ACHN (cell line): Measurements from ENCODE around the gene MARCHF6.
"Not testable (repeated sequence)": the region's sequence is repeated elsewhere in the genome, so short reads cannot be mapped to it uniquely, and the experiment has no call there.

Experiments
- DNase-seq: peaks from one replicate; pipeline ENCODE4 v3.0.0-alpha.2; 2015
- in situ Hi-C: cut with HindIII; loops from 2 replicates; pipeline ENCODE4 v1.10.0; 2017; ENCODE audit warnings: low sequenced_read_pairs, low pct_ligation_motif_present, low pct_unique_long_range_greater_than_20kb

MARCHF6 gene

GRCh38 chr5:10353241-10354047, at the start of gene MARCHF6:
MARCHF6 (plus strand) TSS chr5:10353695; CDS start chr5:10353899, 204 bp downstream.
- in situ Hi-C loops: no loop called here

GRCh38 chr5:10303699-10304170, 49.8 kb upstream of the MARCHF6 start:
- DNase-seq: no peak
- in situ Hi-C loops: no loop called here

More at GRCh38 chr5:10353241-10354047, at the start of gene MARCHF6:
- peak; percentile 86 for DNase-seq

GRCh38 chr5:10304932-10305331, 48.6 kb upstream of the MARCHF6 start:
- in situ Hi-C loops: no loop called here
- DNase-seq: no peak

GRCh38 chr5:10306114-10306513, 47.4 kb upstream of the MARCHF6 start:
- in situ Hi-C loops: no loop called here
- DNase-seq: no peak

GRCh38 chr5:10306806-10307205, 46.7 kb upstream of the MARCHF6 start:
- in situ Hi-C loops: no loop called here
- DNase-seq: no peak

GRCh38 chr5:10307206-10308148, 46.0 kb upstream of the MARCHF6 start, which contains the start of gene CMBL:
CMBL (minus strand) TSS chr5:10307902; CDS start chr5:10290762, 17,140 bp downstream.
- in situ Hi-C loops: no loop called here
- peak; percentile 64 for DNase-seq

- in situ Hi-C loops: no loop called here
Measured at GRCh38 chr5:10308844-10309243, 44.7 kb upstream of the MARCHF6 start.

GRCh38 chr5:10310066-10310779, 43.3 kb upstream of the MARCHF6 start:
- DNase-seq: peak; percentile 42
- in situ Hi-C loops: no loop called here

More at GRCh38 chr5:10308844-10309243, 44.7 kb upstream of the MARCHF6 start:
- no peak for DNase-seq

- not testable (repeated sequence) for DNase-seq
Measured at GRCh38 chr5:10310835-10311570, 42.5 kb upstream of the MARCHF6 start.

GRCh38 chr5:10311595-10312425, 41.7 kb upstream of the MARCHF6 start:
- in situ Hi-C loops: no loop called here

More at GRCh38 chr5:10310835-10311570, 42.5 kb upstream of the MARCHF6 start:
- in situ Hi-C loops: not testable (repeated sequence)

GRCh38 chr5:10315201-10315600, 38.3 kb upstream of the MARCHF6 start:
- in situ Hi-C loops: no loop called here
- DNase-seq: no peak

More at GRCh38 chr5:10311595-10312425, 41.7 kb upstream of the MARCHF6 start:
- no peak for DNase-seq

- in situ Hi-C loops: no loop called here
Measured at GRCh38 chr5:10315824-10316509, 37.5 kb upstream of the MARCHF6 start.

GRCh38 chr5:10317825-10318682, 35.4 kb upstream of the MARCHF6 start:
- in situ Hi-C loops: no loop called here
- DNase-seq: no peak

More at GRCh38 chr5:10315824-10316509, 37.5 kb upstream of the MARCHF6 start:
- DNase-seq: no peak

- DNase-seq: no peak
- in situ Hi-C loops: no loop called here
Measured at GRCh38 chr5:10319202-10319851, 34.2 kb upstream of the MARCHF6 start.

- no peak for DNase-seq
- in situ Hi-C loops: no loop called here
Measured at GRCh38 chr5:10320793-10321192, 32.7 kb upstream of the MARCHF6 start.
